K562 (cell line): ENCODE results near the gene SLC4A1. TPM values are rescaled to one million over a fixed set of nuclear protein-coding genes. Genes with fewer than 3 reads are reported as not detected.
A peak's percentile ranks its signal among the peaks of the same experiment; 100 is the strongest.

Experiments
- ATAC-seq: fragments of 200-7000 bp; cut with Tn5 transposase; 3 replicates; pipeline ENCODE4 v1.9.1; 2020; ENCODE audit warnings: moderate library complexity
- BruUV-seq: library from RNA; stranded (reverse); fragments of 400-500 nt; replicated peaks from 2 replicates; lab custom pipeline; 2021; lab: Mats Ljungman, UMichigan
- CTCF ChIA-PET: fragments of 300-600 bp; formaldehyde crosslinking; extraction: SDS; loops from one replicate; lab custom pipeline; 2021; ENCODE audit warnings: low intra/inter-chr PET ratio; lab: Yijun Ruan, JAX
- POLR2A ChIA-PET: fragments of 300-600, 350-650 bp; sonication (Branson Sonifier 250); formaldehyde crosslinking; extraction: SDS; loops from one replicate; lab custom pipeline; 2021; ENCODE audit warnings: antibody characterized with exemption, inconsistent platforms; lab: Yijun Ruan, JAX
- DNase-seq, 4 experiments: peaks; one replicate each; pipeline versions ENCODE4 v3.0.0 to v3.0.0-alpha.2; 2011 to 2018; ENCODE audit warnings: low spot score in 3 of 4, mixed read lengths in 3 of 4; ENCODE audit errors: extremely low read depth in 1 of 4
- FAIRE-seq: peaks from 2 replicates; lab custom pipeline; 2011; peaks lifted over from hg19 to GRCh38; lab: Jason Lieb, UNC
- H2AFZ ChIP-seq: 2 replicates; pipeline ENCODE4 v1.6.0; 2011; ENCODE audit warnings: low read depth, low read length, control low read depth, inconsistent platforms
- H3K27ac ChIP-seq: fragments of 200-600 bp; 3 replicates; pipeline ENCODE4 v1.8.0; 2011; ENCODE audit warnings: low read depth, mild to moderate bottlenecking, control low read depth, inconsistent platforms, low read length, moderate library complexity, mixed read lengths; ENCODE audit errors: extremely low read depth
- H3K27me3 ChIP-seq, 2 experiments: fragments of 300-600 bp in 1 of 2; 2 replicates in 1 of 2; 3 replicates in 1 of 2; pipeline versions ENCODE4 v1.6.0 to v1.8.0; 2011; ENCODE audit warnings: inconsistent platforms in 2 of 2, low read length in 2 of 2, mild to moderate bottlenecking in 1 of 2, mixed read lengths in 1 of 2, moderate library complexity in 1 of 2; ENCODE audit not compliant: control insufficient read depth in 2 of 2, insufficient read depth in 2 of 2
- H3K36me3 ChIP-seq: fragments of 300-600 bp; 3 replicates; pipeline ENCODE4 v1.8.0; 2011; ENCODE audit warnings: mild to moderate bottlenecking, low read length, inconsistent platforms; ENCODE audit not compliant: control insufficient read depth, insufficient read depth
- H3K4me1 ChIP-seq, 2 experiments: fragments of 200-600 bp in 1 of 2; replicated peaks in 1 of 2; 2 replicates in 1 of 2; 3 replicates in 1 of 2; pipeline versions ENCODE4 v1.5.1 to v1.8.0; 2011; ENCODE audit warnings: inconsistent platforms in 2 of 2, low read length in 2 of 2, mild to moderate bottlenecking in 1 of 2, mixed read lengths in 1 of 2, moderate library complexity in 1 of 2; ENCODE audit not compliant: control insufficient read depth in 2 of 2, insufficient read depth in 2 of 2
- H3K4me2 ChIP-seq: 2 replicates; pipeline ENCODE4 v1.6.1; 2011; ENCODE audit warnings: low read length, control low read depth, inconsistent platforms, mixed read lengths; ENCODE audit not compliant: insufficient read depth
- H3K4me3 ChIP-seq: fragments of 200-600 bp; sonication (generic), shearing (Covaris generic); 2 replicates; pipeline ENCODE4 v1.5.1; 2016; ENCODE audit warnings: control low read depth, inconsistent platforms
- H3K79me2 ChIP-seq: fragments of 200-600 bp; 3 replicates; pipeline ENCODE4 v1.8.0; 2011; ENCODE audit warnings: low read length, inconsistent platforms; ENCODE audit not compliant: control insufficient read depth, insufficient read depth
- H3K9ac ChIP-seq, 2 experiments: 2 replicates each; pipeline versions ENCODE4 v1.6.0 to v1.6.1; 2011; ENCODE audit warnings: low read depth in 2 of 2, low read length in 2 of 2, control low read depth in 1 of 2, inconsistent platforms in 1 of 2, mild to moderate bottlenecking in 1 of 2, mixed read lengths in 1 of 2; ENCODE audit not compliant: insufficient read depth in 1 of 2
- H3K9me1 ChIP-seq: one replicate; pipeline ENCODE4 v1.6.0; 2011; ENCODE audit warnings: inconsistent platforms, mild to moderate bottlenecking, low read length, moderate library complexity; ENCODE audit not compliant: control insufficient read depth, insufficient read depth
- H3K9me3 ChIP-seq: replicated peaks from 2 replicates; pipeline ENCODE4 v1.5.1; 2011; ENCODE audit warnings: low read depth, low read length, inconsistent platforms; ENCODE audit not compliant: control insufficient read depth, insufficient read depth
- H4K20me1 ChIP-seq: replicated peaks from 2 replicates; pipeline ENCODE4 v1.6.1; 2011; ENCODE audit warnings: low read length, inconsistent platforms, mixed read lengths; ENCODE audit not compliant: control insufficient read depth, insufficient read depth
- ADNP ChIP-seq: fragments of 200-800 bp; sonication (Bioruptor generic); IDR thresholded peaks from 2 replicates; pipeline ENCODE4 v1.6.1; 2016; ENCODE audit warnings: missing genetic modification characterization, missing compliant biosample characterization
- GABPA ChIP-seq: fragments of 200-800 bp; sonication (Bioruptor generic); conservative IDR thresholded peaks from 2 replicates; pipeline ENCODE4 v1.6.1; 2016; ENCODE audit warnings: low read depth, missing genetic modification characterization, missing compliant biosample characterization
- GTF2E2 ChIP-seq: fragments of 200-800 bp; sonication (Bioruptor generic); IDR thresholded peaks from 2 replicates; pipeline ENCODE4 v1.6.1; 2016; ENCODE audit warnings: missing genetic modification characterization, missing compliant biosample characterization
- KDM1A ChIP-seq, 2 experiments: fragments of 450-650 bp; IDR thresholded peaks; 2 replicates each; pipeline ENCODE4 v1.6.1; 2016; ENCODE audit warnings: mild to moderate bottlenecking in 2 of 2
- MEIS2 ChIP-seq: fragments of 450-650 bp; IDR thresholded peaks from 2 replicates; pipeline ENCODE4 v1.6.1; 2014; ENCODE audit warnings: mild to moderate bottlenecking; ENCODE audit not compliant: partially characterized antibody
- NCOA2 ChIP-seq, 2 experiments: fragments of 450-650 bp; IDR thresholded peaks; 2 replicates each; pipeline ENCODE4 v1.6.1; 2018; ENCODE audit warnings: mild to moderate bottlenecking in 2 of 2, moderate library complexity in 1 of 2; ENCODE audit not compliant: partially characterized antibody in 2 of 2
- RAD51 ChIP-seq: fragments of 450-650 bp; IDR thresholded peaks from 2 replicates; pipeline ENCODE4 v1.7.1; 2016; ENCODE audit warnings: low read depth, mild to moderate bottlenecking, borderline replicate concordance
- RBFOX2 ChIP-seq: fragments of 200-400 bp; formaldehyde crosslinking; IDR thresholded peaks from 2 replicates; pipeline ENCODE4 v1.6.1; 2017; ENCODE audit warnings: low read depth, mild to moderate bottlenecking, low read length, moderate library complexity
- TCF7 ChIP-seq: sonication (generic); IDR thresholded peaks from 2 replicates; pipeline ENCODE4 v1.6.1; 2016; ENCODE audit warnings: antibody characterized with exemption, borderline replicate concordance
- TCF7L2 ChIP-seq: fragments of 150-350 bp; IDR thresholded peaks from 2 replicates; pipeline ENCODE4 v1.6.1; 2016; ENCODE audit warnings: low read depth, mild to moderate bottlenecking, low read length, moderate library complexity
- WGBS: fragments of 100-300 bp; shearing (Covaris generic); methylation state at CpG from one replicate; pipeline ENCODE4 v1.1.6; 2016; ENCODE audit warnings: low coverage, mixed read lengths; ENCODE audit not compliant: insufficient coverage; ENCODE audit errors: missing lambda C conversion rate; 5-methylcytosine and 5-hydroxymethylcytosine counted together
- in situ Hi-C: fragments of 300-500 bp; cut with MboI; formaldehyde crosslinking; loops from 4 replicates; pipeline ENCODE4 v1.15.0; 2018; ENCODE audit warnings: inconsistent platforms, mixed read lengths
- intact Hi-C: fragments of 100-400 bp; cut with micrococcal nuclease; formaldehyde crosslinking; loops from 2 replicates; pipeline ENCODE4 v1.14.2; 2022
- polyA plus RNA-seq, 8 experiments: library from polyadenylated mRNA; depleted of rRNA in 4 of 8; stranded (reverse) in 5 of 8; unstranded in 3 of 8; fragments of >200 nt; fragmentation: Nextera tagmentation in 2 of 8; fragmentation: Illumina TruSeq in 1 of 8; extraction: Ambion mirVana in 2 of 8; extraction: Trizol in 1 of 8; gene quantifications; 2 replicates each; pipeline versions ENCODE4 v1.2.1 to v1.2.3, GENCODE V29; 2011 to 2014; ENCODE audit warnings: inconsistent platforms in 1 of 8, missing spikeins in 1 of 8
- total RNA-seq, 7 experiments: library from RNA; depleted of rRNA in 6 of 7; stranded (reverse); fragments of >200 nt in 6 of 7; fragmentation: Illumina TruSeq in 2 of 7; extraction: Trizol in 2 of 7; gene quantifications; 2 replicates each; pipeline versions ENCODE4 v1.2.1 to v1.2.3, GENCODE V29; 2011 to 2021; ENCODE audit warnings: low replicate concordance in 1 of 7
- TF ChIP-seq, protein P1 (sequence below): sonication (generic); IDR thresholded peaks from 2 replicates; pipeline ENCODE4 v1.6.1; 2016
- TF ChIP-seq, protein P2 (sequence below): fragments of 450-650 bp; formaldehyde crosslinking; IDR thresholded peaks from 2 replicates; pipeline ENCODE4 v1.4.0; 2020; ENCODE audit warnings: mild to moderate bottlenecking, moderate library complexity
- TF ChIP-seq, protein P3 (sequence below): sonication (generic); formaldehyde crosslinking; IDR thresholded peaks from 2 replicates; pipeline ENCODE4 v1.9.0; 2022; ENCODE audit warnings: mild to moderate bottlenecking, missing genetic modification reagents
- TF ChIP-seq, protein P4 (sequence below): sonication (generic); formaldehyde crosslinking; IDR thresholded peaks from 2 replicates; pipeline ENCODE4 v1.5.0; 2020; ENCODE audit warnings: missing genetic modification reagents
- TF ChIP-seq, protein P5 (sequence below): IDR thresholded peaks from 3 replicates; pipeline ENCODE4 v1.6.1; 2011; ENCODE audit warnings: borderline replicate concordance, mild to moderate bottlenecking, moderate library complexity; ENCODE audit not compliant: insufficient read length; ENCODE audit errors: extremely low read depth

The SLC4A1 gene
- total and polyA plus RNA-seq, 9 of the 15 experiments (the other 6 are each of a cell fraction or from before 2014, with no cell fraction given) = 0.14 to 1.00 (median 0.53) TPM

DNA sequence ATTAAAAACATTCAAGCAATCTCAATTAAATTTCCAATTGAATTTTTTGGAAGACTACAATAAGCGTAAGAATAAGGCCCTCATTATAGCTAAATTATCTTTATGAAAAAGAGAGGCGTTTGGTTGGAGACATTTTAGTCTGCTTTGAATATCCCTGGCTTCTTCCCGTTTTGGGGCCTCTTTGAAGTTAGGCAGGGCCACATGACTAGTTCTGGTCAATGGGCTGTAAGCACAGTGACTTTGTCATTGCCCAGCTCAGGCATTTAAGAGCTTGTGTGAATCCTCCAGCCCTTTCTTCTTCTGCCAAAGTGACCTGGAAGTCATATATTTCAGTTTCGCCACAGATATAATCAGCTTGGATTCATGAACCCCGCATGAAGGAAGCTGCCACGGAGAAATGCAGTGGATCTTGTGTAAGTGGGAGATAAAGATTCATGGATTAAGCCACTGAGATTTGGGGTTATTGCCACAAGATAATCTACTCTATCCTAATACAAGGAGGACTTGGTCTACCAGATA is 26.8 kb downstream of the SLC4A1 start:
- 11% methylated on average over 6 of the region's 6 CpGs for WGBS
- H3K36me3 ChIP-seq = no peaks in the 10 kb centered on the region
- BruUV-seq = no TSS peak
- H3K79me2 ChIP-seq = no peaks in the 10 kb centered on the region
- peaks cover 16% of the 10 kb centered on the region in 2 experiments; a peak in 4 of 5 replicates for H3K4me1 ChIP-seq
- H3K9me3 ChIP-seq = no peaks in the 10 kb centered on the region
- no peaks in the 10 kb centered on the region for H3K9me1 ChIP-seq
- POLR2A ChIA-PET = interaction anchor here (1.5 to 1.6 kb wide), 2 partner anchors 10 to 13 kb away, joined by 4 to 7 read pairs; no protein-coding TSS in a partner anchor
- no peak overlapping the region for H3K9ac ChIP-seq
- no peaks in the 10 kb centered on the region for H4K20me1 ChIP-seq
- H3K4me3 ChIP-seq = no peak overlapping the region
- no peaks in the 10 kb centered on the region for H3K27me3 ChIP-seq
- in situ Hi-C loops (no loop called here), intact Hi-C loops (no loop called here)
- no peak overlapping the region for H3K4me2 ChIP-seq
- no peak overlapping the region for H3K27ac ChIP-seq
- peak; percentile 66 for ATAC-seq
- CTCF ChIA-PET = no interaction called here
- peak in 1 of 4 experiments; percentile 47 for DNase-seq
- no peak overlapping the region for H2AFZ ChIP-seq
- FAIRE-seq = peak; percentile 59
- no peak for TF ChIP-seq NCOA2 (IDR thresholded peaks at IDR 0.05; ENCODE audit: partially characterized antibody in 2 of 2)
- TF ChIP-seq GTF2E2 = no peak
- peak in 1 of 2 experiments; percentile 48; a peak in 2 of 4 replicates for TF ChIP-seq KDM1A (IDR thresholded peaks at IDR 0.05)
- TF ChIP-seq, protein P1, sequence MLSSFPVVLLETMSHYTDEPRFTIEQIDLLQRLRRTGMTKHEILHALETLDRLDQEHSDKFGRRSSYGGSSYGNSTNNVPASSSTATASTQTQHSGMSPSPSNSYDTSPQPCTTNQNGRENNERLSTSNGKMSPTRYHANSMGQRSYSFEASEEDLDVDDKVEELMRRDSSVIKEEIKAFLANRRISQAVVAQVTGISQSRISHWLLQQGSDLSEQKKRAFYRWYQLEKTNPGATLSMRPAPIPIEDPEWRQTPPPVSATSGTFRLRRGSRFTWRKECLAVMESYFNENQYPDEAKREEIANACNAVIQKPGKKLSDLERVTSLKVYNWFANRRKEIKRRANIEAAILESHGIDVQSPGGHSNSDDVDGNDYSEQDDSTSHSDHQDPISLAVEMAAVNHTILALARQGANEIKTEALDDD = peak; percentile 78
- TF ChIP-seq, protein P2, sequence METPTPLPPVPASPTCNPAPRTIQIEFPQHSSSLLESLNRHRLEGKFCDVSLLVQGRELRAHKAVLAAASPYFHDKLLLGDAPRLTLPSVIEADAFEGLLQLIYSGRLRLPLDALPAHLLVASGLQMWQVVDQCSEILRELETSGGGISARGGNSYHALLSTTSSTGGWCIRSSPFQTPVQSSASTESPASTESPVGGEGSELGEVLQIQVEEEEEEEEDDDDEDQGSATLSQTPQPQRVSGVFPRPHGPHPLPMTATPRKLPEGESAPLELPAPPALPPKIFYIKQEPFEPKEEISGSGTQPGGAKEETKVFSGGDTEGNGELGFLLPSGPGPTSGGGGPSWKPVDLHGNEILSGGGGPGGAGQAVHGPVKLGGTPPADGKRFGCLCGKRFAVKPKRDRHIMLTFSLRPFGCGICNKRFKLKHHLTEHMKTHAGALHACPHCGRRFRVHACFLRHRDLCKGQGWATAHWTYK (CRISPR knock-in tag) = peak; percentile 84
- peak; percentile 23 for TF ChIP-seq MEIS2
- TF ChIP-seq TCF7 = 0 out of 2 replicates have a peak, but pooled peaks have one; percentile 55
- TF ChIP-seq, protein P3, sequence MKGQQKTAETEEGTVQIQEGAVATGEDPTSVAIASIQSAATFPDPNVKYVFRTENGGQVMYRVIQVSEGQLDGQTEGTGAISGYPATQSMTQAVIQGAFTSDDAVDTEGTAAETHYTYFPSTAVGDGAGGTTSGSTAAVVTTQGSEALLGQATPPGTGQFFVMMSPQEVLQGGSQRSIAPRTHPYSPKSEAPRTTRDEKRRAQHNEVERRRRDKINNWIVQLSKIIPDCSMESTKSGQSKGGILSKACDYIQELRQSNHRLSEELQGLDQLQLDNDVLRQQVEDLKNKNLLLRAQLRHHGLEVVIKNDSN (CRISPR knock-in tag) = peak; percentile 76
- TF ChIP-seq TCF7L2 = 0 out of 2 replicates have a peak, but pooled peaks have one; percentile 30
- no peak for TF ChIP-seq ADNP
- no peak for TF ChIP-seq RBFOX2
- TF ChIP-seq RAD51 = peak; percentile 49; the same call in 1 of the 2 replicates
- TF ChIP-seq, protein P4, sequence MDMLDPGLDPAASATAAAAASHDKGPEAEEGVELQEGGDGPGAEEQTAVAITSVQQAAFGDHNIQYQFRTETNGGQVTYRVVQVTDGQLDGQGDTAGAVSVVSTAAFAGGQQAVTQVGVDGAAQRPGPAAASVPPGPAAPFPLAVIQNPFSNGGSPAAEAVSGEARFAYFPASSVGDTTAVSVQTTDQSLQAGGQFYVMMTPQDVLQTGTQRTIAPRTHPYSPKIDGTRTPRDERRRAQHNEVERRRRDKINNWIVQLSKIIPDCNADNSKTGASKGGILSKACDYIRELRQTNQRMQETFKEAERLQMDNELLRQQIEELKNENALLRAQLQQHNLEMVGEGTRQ (CRISPR knock-in tag) = peak; percentile 59
- TF ChIP-seq GABPA = 0 out of 2 replicates have a peak, but pooled peaks have one; percentile 25
- TF ChIP-seq, protein P5, sequence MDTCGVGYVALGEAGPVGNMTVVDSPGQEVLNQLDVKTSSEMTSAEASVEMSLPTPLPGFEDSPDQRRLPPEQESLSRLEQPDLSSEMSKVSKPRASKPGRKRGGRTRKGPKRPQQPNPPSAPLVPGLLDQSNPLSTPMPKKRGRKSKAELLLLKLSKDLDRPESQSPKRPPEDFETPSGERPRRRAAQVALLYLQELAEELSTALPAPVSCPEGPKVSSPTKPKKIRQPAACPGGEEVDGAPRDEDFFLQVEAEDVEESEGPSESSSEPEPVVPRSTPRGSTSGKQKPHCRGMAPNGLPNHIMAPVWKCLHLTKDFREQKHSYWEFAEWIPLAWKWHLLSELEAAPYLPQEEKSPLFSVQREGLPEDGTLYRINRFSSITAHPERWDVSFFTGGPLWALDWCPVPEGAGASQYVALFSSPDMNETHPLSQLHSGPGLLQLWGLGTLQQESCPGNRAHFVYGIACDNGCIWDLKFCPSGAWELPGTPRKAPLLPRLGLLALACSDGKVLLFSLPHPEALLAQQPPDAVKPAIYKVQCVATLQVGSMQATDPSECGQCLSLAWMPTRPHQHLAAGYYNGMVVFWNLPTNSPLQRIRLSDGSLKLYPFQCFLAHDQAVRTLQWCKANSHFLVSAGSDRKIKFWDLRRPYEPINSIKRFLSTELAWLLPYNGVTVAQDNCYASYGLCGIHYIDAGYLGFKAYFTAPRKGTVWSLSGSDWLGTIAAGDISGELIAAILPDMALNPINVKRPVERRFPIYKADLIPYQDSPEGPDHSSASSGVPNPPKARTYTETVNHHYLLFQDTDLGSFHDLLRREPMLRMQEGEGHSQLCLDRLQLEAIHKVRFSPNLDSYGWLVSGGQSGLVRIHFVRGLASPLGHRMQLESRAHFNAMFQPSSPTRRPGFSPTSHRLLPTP = no peak
